Activated T-helper 9 cell treated with anti-CD3 and anti-CD28 coated beads, Interleukin-2, amount 50 U/mL, for 16 hours (primary cell): Measurements from ENCODE around the gene MUC12.
"Not testable (repeated sequence)": the region's sequence is repeated elsewhere in the genome, so short reads cannot be mapped to it uniquely, and the experiment has no call there.

ENCODE experiments used
- DNase-seq: peaks from one replicate; pipeline ENCODE4 v3.0.0-alpha.2; 2020; ENCODE audit warnings: low read depth

The MUC12 gene

GRCh38 chr7:101064176-101064550, 94.8 kb downstream of the MUC12 start:
- not testable (repeated sequence) for DNase-seq

GRCh38 chr7:101065162-101065561, 95.8 kb downstream of the MUC12 start:
- DNase-seq, result not testable (repeated sequence)

DNA sequence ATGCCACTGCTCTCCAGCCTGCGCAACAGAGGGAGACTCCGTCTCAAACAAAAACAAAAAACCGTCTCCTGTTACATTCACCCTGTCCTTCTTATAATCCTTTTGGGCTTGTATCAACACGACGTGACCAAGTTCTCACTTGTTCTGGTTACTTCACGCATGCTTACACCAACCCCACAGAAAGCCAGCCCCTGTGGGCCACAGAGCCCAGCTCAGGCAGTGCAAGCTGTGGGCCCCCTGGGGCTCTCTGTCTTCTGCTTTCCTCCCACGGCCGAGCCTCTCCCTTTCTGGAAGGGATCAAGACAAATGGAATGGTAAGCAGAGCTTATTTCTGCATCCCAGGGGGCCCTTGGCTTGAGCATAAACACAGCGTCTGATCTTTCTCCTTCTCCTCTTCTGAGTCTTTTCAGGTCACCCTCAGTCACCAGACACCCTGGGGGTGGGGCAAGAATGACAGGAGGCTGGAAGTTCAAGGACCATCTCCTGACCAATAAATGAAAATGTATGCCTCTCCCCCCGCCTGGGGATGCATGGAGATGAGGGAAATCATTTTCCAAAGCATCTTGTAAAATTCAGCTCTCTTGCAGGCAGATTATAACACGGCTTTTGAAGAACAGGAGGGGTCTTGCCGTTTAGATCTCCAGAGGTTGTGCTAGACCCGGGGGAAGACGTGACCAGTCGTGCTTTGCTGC, 96.9 kb downstream of the MUC12 start:
- DNase-seq, result no peak

DNA sequence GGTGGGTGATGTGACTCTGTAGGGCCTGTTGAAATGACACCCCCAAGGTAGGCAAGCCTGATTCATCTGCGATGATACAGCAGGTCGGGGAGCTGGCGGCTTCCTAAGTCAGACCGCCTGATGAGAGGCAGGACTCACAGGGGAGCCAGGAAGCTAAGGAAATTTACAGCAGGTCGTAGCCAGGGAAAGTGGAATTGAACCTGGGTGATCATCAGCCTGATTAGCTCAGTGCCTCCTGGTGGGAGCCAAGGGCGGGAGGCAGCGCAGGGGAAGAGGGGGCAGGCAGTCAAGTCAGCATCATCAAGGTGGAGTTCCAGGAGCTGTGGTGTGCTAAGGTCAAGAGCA, 97.4 kb downstream of the MUC12 start:
- no peak for DNase-seq

DNA sequence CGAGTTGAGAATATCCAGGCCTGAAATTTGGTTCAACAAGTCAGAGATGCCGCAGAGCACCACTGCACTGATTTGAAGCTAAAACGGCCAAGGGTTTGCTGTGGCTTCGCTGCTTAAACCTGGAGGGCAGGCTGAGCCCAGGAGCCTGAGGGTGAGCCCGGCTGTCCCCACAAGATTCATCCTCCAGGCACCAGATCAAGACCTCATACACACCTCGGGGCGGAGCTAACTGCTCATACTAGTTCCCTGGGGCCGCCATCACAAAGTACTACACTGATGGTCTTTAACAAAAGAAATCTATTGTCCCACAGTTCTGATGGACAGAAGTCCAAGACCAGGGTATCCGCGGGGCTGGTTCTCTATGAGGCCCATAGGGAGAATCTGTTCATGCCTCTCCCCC, 99.0 kb downstream of the MUC12 start:
- DNase-seq, result no peak
